Fibroblast of skin of right quadriceps (primary cell): ENCODE data around the gene ITPKC.
A peak's percentile ranks its signal among the peaks of the same experiment; 100 is the strongest.
"Not testable (repeated sequence)": the region's sequence is repeated elsewhere in the genome, so short reads cannot be mapped to it uniquely, and the experiment has no call there.

ENCODE experiments used
- DNase-seq: peaks from one replicate; pipeline ENCODE4 v3.0.0-alpha.2; 2013

ITPKC gene

GRCh38 chr19:40742886-40743285 lies 26.0 kb downstream of the ITPKC start:
- no peak for DNase-seq

GRCh38 chr19:40743926-40744325 lies 27.0 kb downstream of the ITPKC start:
- DNase-seq: no peak

GRCh38 chr19:40744554-40745401 lies 27.9 kb downstream of the ITPKC start:
- no peak for DNase-seq

GRCh38 chr19:40745402-40745780 lies 28.5 kb downstream of the ITPKC start:
- DNase-seq: peak; percentile 41

GRCh38 chr19:40747536-40747935 lies 30.6 kb downstream of the ITPKC start:
- no peak for DNase-seq

GRCh38 chr19:40750058-40750873 lies 33.4 kb downstream of the ITPKC start, which contains the start of gene ACTMAP:
ACTMAP (minus strand) TSS chr19:40750477; CDS start chr19:40749803, 674 bp downstream.
- peak; percentile 100 for DNase-seq

- peak; percentile 98 for DNase-seq
Observed at GRCh38 chr19:40750874-40751537, 34.1 kb downstream of the ITPKC start, which contains the start of gene SNRPA. SNRPA (plus strand) TSS chr19:40751203; CDS start chr19:40751409, 206 bp downstream.

GRCh38 chr19:40752257-40752781 lies 35.4 kb downstream of the ITPKC start:
- no peak for DNase-seq

- DNase-seq: peak; percentile 30
Observed at GRCh38 chr19:40754611-40755247, 37.8 kb downstream of the ITPKC start.

- DNase-seq: no peak
Observed at GRCh38 chr19:40755248-40755624, 38.3 kb downstream of the ITPKC start.

- no peak for DNase-seq
Observed at GRCh38 chr19:40755791-40756190, 38.9 kb downstream of the ITPKC start.

- DNase-seq: no peak
Observed at GRCh38 chr19:40756502-40757110, 39.7 kb downstream of the ITPKC start.

GRCh38 chr19:40758491-40758890 lies 41.6 kb downstream of the ITPKC start:
- no peak for DNase-seq

GRCh38 chr19:40759352-40759751 lies 42.4 kb downstream of the ITPKC start:
- no peak for DNase-seq

GRCh38 chr19:40762754-40763470 lies 46.0 kb downstream of the ITPKC start:
- no peak for DNase-seq

GRCh38 chr19:40763526-40763925 lies 46.6 kb downstream of the ITPKC start:
- no peak for DNase-seq

GRCh38 chr19:40763963-40764362 lies 47.1 kb downstream of the ITPKC start:
- DNase-seq: no peak

- DNase-seq: not testable (repeated sequence)
Observed at GRCh38 chr19:40766385-40766784, 49.5 kb downstream of the ITPKC start.

- no peak for DNase-seq
Observed at GRCh38 chr19:40768869-40769268, 52.0 kb downstream of the ITPKC start.

- DNase-seq: not testable (repeated sequence)
Observed at GRCh38 chr19:40771101-40771862, 54.4 kb downstream of the ITPKC start.
